B cell (primary cell): Measurements from ENCODE around the gene KLHL11. TPM values are rescaled to one million over a fixed set of nuclear protein-coding genes. Genes with fewer than 3 reads are reported as not detected.

Source experiments
- ATAC-seq: fragments of 200-7000 bp; cut with Tn5 transposase; one replicate; pipeline ENCODE4 v1.10.0; 2021; ENCODE audit warnings: low read depth, mild to moderate bottlenecking, moderate number of reproducible peaks, moderate library complexity
- CTCF ChIA-PET: fragments of 350-600 bp; sonication (Branson Sonifier 250); formaldehyde crosslinking; loops from one replicate; lab custom pipeline; 2021; ENCODE audit warnings: antibody characterized with exemption, inconsistent platforms; lab: Charles Lee
- POLR2A ChIA-PET: fragments of 350-600 bp; sonication (Branson Sonifier 250); formaldehyde crosslinking; loops from one replicate; lab custom pipeline; 2021; ENCODE audit warnings: antibody characterized with exemption; lab: Charles Lee
- DNase-seq: peaks from one replicate; pipeline ENCODE4 v3.0.0; 2013
- H2AFZ ChIP-seq: 2 replicates; pipeline ENCODE4 v1.6.1; 2012; ENCODE audit warnings: mild to moderate bottlenecking, low read depth, low read length; ENCODE audit not compliant: insufficient read depth, poor library complexity, severe bottlenecking
- H3K27ac ChIP-seq, 2 donors: 1 replicate in 1 of 2; 2 replicates in 1 of 2; pipeline ENCODE4 v1.5.1; 2012 to 2013; ENCODE audit warnings: low read length in 2 of 2, mild to moderate bottlenecking in 2 of 2, moderate library complexity in 1 of 2
- H3K27me3 ChIP-seq, 4 experiments: fragments of 200-600 bp in 1 of 4; sonication (generic) in 1 of 4; replicated peaks in 1 of 4; 1 replicate in 2 of 4; 2 replicates in 2 of 4; pipeline versions ENCODE4 v1.6.1 to v1.7.0; 2013 to 2016; ENCODE audit warnings: low read length in 3 of 4, mild to moderate bottlenecking in 2 of 4, mixed read lengths in 1 of 4, moderate library complexity in 1 of 4; ENCODE audit not compliant: insufficient read depth in 4 of 4, control insufficient read depth in 3 of 4; ENCODE audit errors: control extremely low read depth in 1 of 4
- H3K36me3 ChIP-seq, 2 experiments: replicated peaks in 1 of 2; 1 replicate in 1 of 2; 2 replicates in 1 of 2; pipeline versions ENCODE4 v1.6.1 to v1.7.1; 2013; ENCODE audit warnings: low read length in 1 of 2; ENCODE audit not compliant: insufficient read depth in 2 of 2, control insufficient read depth in 1 of 2; ENCODE audit errors: control extremely low read depth in 1 of 2, extremely low read depth in 1 of 2
- H3K4me1 ChIP-seq, 2 donors: fragments of 200-600 bp in 1 of 2; sonication (generic) in 1 of 2; 1 replicate in 1 of 2; 2 replicates in 1 of 2; pipeline versions ENCODE4 v1.5.1 to v1.6.1; 2013 to 2017; ENCODE audit warnings: low read length in 2 of 2; ENCODE audit not compliant: control insufficient read depth in 2 of 2, insufficient read depth in 2 of 2
- H3K4me2 ChIP-seq: replicated peaks from 2 replicates; pipeline ENCODE3; 2012; ENCODE audit warnings: mild to moderate bottlenecking, low read depth, low read length; ENCODE audit not compliant: poor library complexity, severe bottlenecking
- H3K4me3 ChIP-seq, 5 experiments: fragments of 200-600 bp in 1 of 5; sonication (generic) in 1 of 5; 1 replicate in 3 of 5; 2 replicates in 2 of 5; pipeline versions ENCODE4 v1.5.1 to v1.7.0; 2011 to 2016; ENCODE audit warnings: low read length in 4 of 5, mild to moderate bottlenecking in 4 of 5, low read depth in 2 of 5, control low read depth in 1 of 5, moderate library complexity in 1 of 5; ENCODE audit not compliant: insufficient read depth in 1 of 5; ENCODE audit errors: control extremely low read depth in 1 of 5, extremely low read depth in 1 of 5
- H3K79me2 ChIP-seq: fragments of 200-600 bp; sonication (generic); one replicate; pipeline ENCODE4 v1.6.0; 2016; ENCODE audit warnings: low read length; ENCODE audit not compliant: control insufficient read depth, insufficient read depth
- H3K9ac ChIP-seq: fragments of 200-600 bp; sonication (generic); 2 replicates; pipeline ENCODE4 v1.6.1; 2017; ENCODE audit warnings: mild to moderate bottlenecking, low read length, moderate library complexity
- H3K9me3 ChIP-seq, 3 donors: one replicate each; pipeline versions ENCODE4 v1.6.1 to v1.7.1; 2013; ENCODE audit warnings: low read length in 2 of 3; ENCODE audit not compliant: control insufficient read depth in 2 of 3, insufficient read depth in 1 of 3; ENCODE audit errors: control extremely low read depth in 1 of 3
- H4K20me1 ChIP-seq: 2 replicates; pipeline ENCODE4 v1.6.0; 2012; ENCODE audit warnings: mild to moderate bottlenecking, low read length; ENCODE audit not compliant: insufficient read depth, control insufficient read depth, poor library complexity, severe bottlenecking
- H3K27ac Mint-ChIP-seq: one replicate; pipeline ENCODE4 v1.8.0; 2021; ENCODE audit warnings: mixed read lengths
- H3K27me3 Mint-ChIP-seq: one replicate; pipeline ENCODE4 v1.8.0; 2021; ENCODE audit warnings: mixed read lengths
- H3K4me1 Mint-ChIP-seq: one replicate; pipeline ENCODE4 v1.8.0; 2021; ENCODE audit warnings: mixed read lengths
- H3K4me3 Mint-ChIP-seq: one replicate; pipeline ENCODE4 v1.8.0; 2021; ENCODE audit warnings: mixed read lengths
- H3K9me3 Mint-ChIP-seq: one replicate; pipeline ENCODE4 v1.8.0; 2022; ENCODE audit warnings: mixed read lengths; ENCODE audit not compliant: insufficient read depth
- EZH2 ChIP-seq: IDR thresholded peaks from 2 replicates; pipeline ENCODE4 v1.6.1; 2012; ENCODE audit warnings: borderline replicate concordance, low read depth, mild to moderate bottlenecking, moderate library complexity, low read length; ENCODE audit not compliant: insufficient read depth, poor library complexity, severe bottlenecking
- WGBS: methylation state at CpG from one replicate; pipeline ENCODE4 v1.1.5; 2013; ENCODE audit warnings: missing lambda C conversion rate; ENCODE audit not compliant: insufficient coverage; 5-methylcytosine and 5-hydroxymethylcytosine counted together
- intact Hi-C: fragments of 100-400 bp; cut with micrococcal nuclease; formaldehyde crosslinking; loops from one replicate; pipeline ENCODE4 v1.10.0; 2022
- polyA plus RNA-seq: library from polyadenylated mRNA; depleted of rRNA; stranded (reverse); fragments of >200 nt; gene quantifications from 2 replicates; pipeline ENCODE4 v1.2.3, GENCODE V29; 2012
- total RNA-seq, 2 donors: library from RNA; stranded (reverse); fragments of 120-200 nt in 1 of 2; gene quantifications; 1 replicate in 1 of 2; 2 replicates in 1 of 2; pipeline versions ENCODE4 v1.2.3 to v1.2.4, GENCODE V29; 2013 to 2022
- TF ChIP-seq, protein P1 (sequence below): fragments of 200-600 bp; IDR thresholded peaks from one replicate; pipeline ENCODE4 v1.8.0; 2022; ENCODE audit warnings: antibody characterized with exemption, mild to moderate bottlenecking

KLHL11 gene
- total and polyA plus RNA-seq, 2 donors (not counting 1 experiment from before 2014, with no cell fraction given) = 4.2 to 18.7 TPM

DNA sequence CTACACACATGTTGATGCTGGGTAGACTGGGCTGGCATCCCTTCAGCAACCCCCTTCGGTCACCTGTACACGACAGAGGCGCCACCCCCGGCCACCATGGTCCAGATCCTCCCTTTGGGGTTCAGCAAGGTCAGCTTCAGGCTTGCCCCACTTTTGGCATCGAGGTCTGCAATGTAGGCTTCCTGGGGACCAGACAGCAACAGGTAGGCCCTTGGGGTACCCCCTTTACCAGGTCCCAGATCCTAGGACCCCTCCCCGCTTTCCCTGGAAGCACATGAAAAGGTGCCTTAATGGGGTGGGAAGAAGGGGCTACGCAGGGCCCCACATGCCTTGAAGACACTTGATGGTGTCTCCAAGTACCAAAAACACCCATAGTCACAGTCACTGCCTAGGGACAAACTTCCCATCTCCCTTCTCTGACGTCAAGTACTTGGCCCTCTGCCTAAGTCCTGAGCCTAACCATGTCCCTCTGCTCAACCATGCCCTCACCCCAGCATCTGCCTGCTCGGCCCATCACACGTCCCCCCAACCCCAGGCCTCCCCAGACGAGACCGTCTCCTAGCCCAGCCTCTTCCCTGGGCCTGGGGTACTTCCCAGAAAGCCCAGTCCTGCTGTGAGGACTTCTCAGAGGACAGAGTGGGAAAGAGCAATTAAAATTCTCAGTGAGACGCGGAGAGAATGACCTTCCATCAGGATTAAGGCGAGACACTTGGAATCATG lies 41.4 kb upstream of the KLHL11 start:
- no peaks in the 10 kb centered on the region for H3K9me3 Mint-ChIP-seq
- 99% methylated on average over 12 of the region's 15 CpGs for WGBS
- no peak overlapping the region for H3K27ac Mint-ChIP-seq
- no peaks in the 10 kb centered on the region for H3K27me3 Mint-ChIP-seq
- ATAC-seq (no peak), DNase-seq (no peak)
- Histone ChIP-seq H3K36me3 (peaks cover 1 to 87% of the 10 kb centered on the region in 2 experiments), H3K9me3 (no peaks in the 10 kb centered on the region), H3K9ac (no peak overlapping the region), H3K4me1 (no peaks in the 10 kb centered on the region), H3K27me3 (no peaks in the 10 kb centered on the region), H2AFZ (no peak overlapping the region), H3K4me3 (no peak overlapping the region), H3K4me2 (no peak overlapping the region), H3K79me2 (peaks cover 17% of the 10 kb centered on the region), H4K20me1 (peaks cover 21% of the 10 kb centered on the region), H3K27ac (no peak overlapping the region)
- ChIA-PET CTCF (no interaction called here), POLR2A (no interaction called here)
- no peak for TF ChIP-seq EZH2
- TF ChIP-seq, protein P1, sequence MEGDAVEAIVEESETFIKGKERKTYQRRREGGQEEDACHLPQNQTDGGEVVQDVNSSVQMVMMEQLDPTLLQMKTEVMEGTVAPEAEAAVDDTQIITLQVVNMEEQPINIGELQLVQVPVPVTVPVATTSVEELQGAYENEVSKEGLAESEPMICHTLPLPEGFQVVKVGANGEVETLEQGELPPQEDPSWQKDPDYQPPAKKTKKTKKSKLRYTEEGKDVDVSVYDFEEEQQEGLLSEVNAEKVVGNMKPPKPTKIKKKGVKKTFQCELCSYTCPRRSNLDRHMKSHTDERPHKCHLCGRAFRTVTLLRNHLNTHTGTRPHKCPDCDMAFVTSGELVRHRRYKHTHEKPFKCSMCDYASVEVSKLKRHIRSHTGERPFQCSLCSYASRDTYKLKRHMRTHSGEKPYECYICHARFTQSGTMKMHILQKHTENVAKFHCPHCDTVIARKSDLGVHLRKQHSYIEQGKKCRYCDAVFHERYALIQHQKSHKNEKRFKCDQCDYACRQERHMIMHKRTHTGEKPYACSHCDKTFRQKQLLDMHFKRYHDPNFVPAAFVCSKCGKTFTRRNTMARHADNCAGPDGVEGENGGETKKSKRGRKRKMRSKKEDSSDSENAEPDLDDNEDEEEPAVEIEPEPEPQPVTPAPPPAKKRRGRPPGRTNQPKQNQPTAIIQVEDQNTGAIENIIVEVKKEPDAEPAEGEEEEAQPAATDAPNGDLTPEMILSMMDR = no peak
- H3K4me1 Mint-ChIP-seq = no peaks in the 10 kb centered on the region
- H3K4me3 Mint-ChIP-seq = no peak overlapping the region
- intact Hi-C loops = no loop called here

- no peak for ATAC-seq
- H3K9me3 Mint-ChIP-seq = no peaks in the 10 kb centered on the region
- Histone ChIP-seq H3K27me3 (no peaks in the 10 kb centered on the region), H3K79me2 (peaks cover 6% of the 10 kb centered on the region), H3K4me1 (no peaks in the 10 kb centered on the region), H2AFZ (no peak overlapping the region), H3K27ac (no peak overlapping the region), H3K9ac (no peak overlapping the region), H3K4me2 (no peak overlapping the region), H3K9me3 (no peaks in the 10 kb centered on the region), H3K4me3 (no peak overlapping the region), H4K20me1 (peaks cover 6% of the 10 kb centered on the region), H3K36me3 (peaks cover 1 to 84% of the 10 kb centered on the region in 2 experiments)
- POLR2A ChIA-PET = interaction anchor here (0.6 kb wide), 1 partner anchor 901 kb away, joined by 4 read pairs; no protein-coding TSS in a partner anchor
- H3K27ac Mint-ChIP-seq = no peak overlapping the region
- 92% methylated on average over 2 of the region's 4 CpGs for WGBS
- no peak overlapping the region for H3K4me3 Mint-ChIP-seq
- TF ChIP-seq, protein P1 = no peak
- TF ChIP-seq EZH2 = no peak
- DNase-seq = no peak
- CTCF ChIA-PET = no interaction called here
- intact Hi-C loops = no loop called here
- no peaks in the 10 kb centered on the region for H3K27me3 Mint-ChIP-seq
- no peaks in the 10 kb centered on the region for H3K4me1 Mint-ChIP-seq
Measured at GRCh38 chr17:41905172-41905571, 39.9 kb upstream of the KLHL11 start.
